ENCODE measurements around the gene CDYL.

CDYL gene

GRCh38 chr6:4947716-4948115 is 171.5 kb downstream of the CDYL start:
- TF ChIP-seq Cebpa-rat (IDR thresholded peaks at IDR 0.05), result no peak
- Histone ChIP-seq H3K4me1 (no peaks in the 10 kb centered on the region), H4K20me1 (peaks cover 64% of the 10 kb centered on the region), H3K9ac (no peak overlapping the region), H3K4me3 (no peak overlapping the region), H3K36me3 (peaks cover 100% of the 10 kb centered on the region), H3K9me3 (no peaks in the 10 kb centered on the region), H3K27me3 (no peaks in the 10 kb centered on the region), H3K4me2 (no peak overlapping the region), H3K27ac (no peak overlapping the region)

- no peaks in the 10 kb centered on the region for H3K9me3 ChIP-seq
- no peak overlapping the region for H3K9ac ChIP-seq
- H3K27me3 ChIP-seq, result no peaks in the 10 kb centered on the region
- H4K20me1 ChIP-seq, result peaks cover 58% of the 10 kb centered on the region
- H3K27ac ChIP-seq, result no peak overlapping the region
- H3K4me2 ChIP-seq, result no peak overlapping the region
- no peak for TF ChIP-seq Cebpa-rat (IDR thresholded peaks at IDR 0.05)
- H3K36me3 ChIP-seq, result peaks cover 100% of the 10 kb centered on the region
- no peaks in the 10 kb centered on the region for H3K4me1 ChIP-seq
- no peak overlapping the region for H3K4me3 ChIP-seq
Observed at GRCh38 chr6:4948781-4949450, 172.7 kb downstream of the CDYL start.

- Histone ChIP-seq H3K27ac (no peak overlapping the region), H3K4me2 (no peak overlapping the region), H3K27me3 (no peaks in the 10 kb centered on the region), H3K9me3 (no peaks in the 10 kb centered on the region), H3K4me3 (no peak overlapping the region), H3K4me1 (no peaks in the 10 kb centered on the region), H3K36me3 (peaks cover 99% of the 10 kb centered on the region), H3K9ac (no peak overlapping the region), H4K20me1 (peaks cover 48% of the 10 kb centered on the region)
- no peak for TF ChIP-seq Cebpa-rat (IDR thresholded peaks at IDR 0.05)
Observed at GRCh38 chr6:4950076-4950475, 173.9 kb downstream of the CDYL start.

- Histone ChIP-seq H3K9me3 (no peaks in the 10 kb centered on the region), H3K4me3 (no peak overlapping the region), H3K4me1 (no peaks in the 10 kb centered on the region), H3K4me2 (no peak overlapping the region), H3K9ac (no peak overlapping the region), H4K20me1 (peaks cover 39% of the 10 kb centered on the region), H3K36me3 (peaks cover 99% of the 10 kb centered on the region), H3K27me3 (no peaks in the 10 kb centered on the region), H3K27ac (no peak overlapping the region)
- no peak for TF ChIP-seq Cebpa-rat (IDR thresholded peaks at IDR 0.05)
Observed at GRCh38 chr6:4950836-4951533, 174.8 kb downstream of the CDYL start.

GRCh38 chr6:4953440-4953839 is 177.2 kb downstream of the CDYL start:
- H3K9me3 ChIP-seq, result no peaks in the 10 kb centered on the region
- no peak overlapping the region for H3K27ac ChIP-seq
- H3K9ac ChIP-seq, result no peak overlapping the region
- peaks cover 22% of the 10 kb centered on the region; the same call in 1 of the 2 replicates for H4K20me1 ChIP-seq
- peaks cover 85% of the 10 kb centered on the region for H3K36me3 ChIP-seq
- H3K27me3 ChIP-seq, result no peaks in the 10 kb centered on the region
- no peaks in the 10 kb centered on the region for H3K4me1 ChIP-seq
- H3K4me3 ChIP-seq, result no peak overlapping the region
- TF ChIP-seq Cebpa-rat (IDR thresholded peaks at IDR 0.05), result no peak
- no peak overlapping the region for H3K4me2 ChIP-seq

- Histone ChIP-seq H3K9me3 (no peaks in the 10 kb centered on the region), H3K4me2 (no peak overlapping the region), H3K4me3 (no peak overlapping the region), H3K36me3 (peaks cover 53% of the 10 kb centered on the region), H3K4me1 (no peaks in the 10 kb centered on the region), H3K9ac (no peak overlapping the region), H4K20me1 (0 out of 2 replicates have a peak, but pooled peaks cover 6% of the 10 kb centered on the region), H3K27me3 (no peaks in the 10 kb centered on the region), H3K27ac (no peak overlapping the region)
- no peak for TF ChIP-seq Cebpa-rat (IDR thresholded peaks at IDR 0.05)
Observed at GRCh38 chr6:4956625-4957024, 180.4 kb downstream of the CDYL start.

GRCh38 chr6:4957521-4958231 is 181.5 kb downstream of the CDYL start:
- Histone ChIP-seq H3K4me2 (no peak overlapping the region), H4K20me1 (no peaks in the 10 kb centered on the region), H3K27ac (no peak overlapping the region), H3K9me3 (no peaks in the 10 kb centered on the region), H3K9ac (no peak overlapping the region), H3K4me3 (no peak overlapping the region), H3K4me1 (no peaks in the 10 kb centered on the region), H3K27me3 (no peaks in the 10 kb centered on the region), H3K36me3 (peaks cover 43% of the 10 kb centered on the region)
- TF ChIP-seq Cebpa-rat (IDR thresholded peaks at IDR 0.05), result no peak

GRCh38 chr6:4958624-4959023 is 182.4 kb downstream of the CDYL start:
- Histone ChIP-seq H3K27me3 (no peaks in the 10 kb centered on the region), H3K4me2 (no peak overlapping the region), H3K27ac (no peak overlapping the region), H3K4me1 (no peaks in the 10 kb centered on the region), H3K36me3 (peaks cover 33% of the 10 kb centered on the region), H3K9me3 (no peaks in the 10 kb centered on the region), H3K9ac (no peak overlapping the region), H4K20me1 (no peaks in the 10 kb centered on the region), H3K4me3 (no peak overlapping the region)
- TF ChIP-seq Cebpa-rat (IDR thresholded peaks at IDR 0.05), result no peak

GRCh38 chr6:4961322-4962168 is 185.3 kb downstream of the CDYL start:
- Histone ChIP-seq H3K9me3 (no peaks in the 10 kb centered on the region), H4K20me1 (no peaks in the 10 kb centered on the region), H3K9ac (no peak overlapping the region), H3K36me3 (peaks cover 5% of the 10 kb centered on the region), H3K4me2 (no peak overlapping the region), H3K4me3 (no peak overlapping the region), H3K4me1 (no peaks in the 10 kb centered on the region), H3K27ac (no peak overlapping the region), H3K27me3 (no peaks in the 10 kb centered on the region)
- TF ChIP-seq Cebpa-rat (IDR thresholded peaks at IDR 0.05), result no peak
